GM18861 (cell line): Measurements from ENCODE around the gene TMC6.
"Not testable (repeated sequence)": the region's sequence is repeated elsewhere in the genome, so short reads cannot be mapped to it uniquely, and the experiment has no call there.

Experiments used
- ATAC-seq: cut with Tn5 transposase; IDR thresholded peaks from one replicate; pipeline ENCODE4 v1.9.1; 2021; ENCODE audit not compliant: unreplicated experiment

TMC6 gene

GRCh38 chr17:78082988-78083387 lies 45.6 kb downstream of the TMC6 start:
- ATAC-seq, result no peak

- ATAC-seq, result not testable (repeated sequence)
These were observed 46.1 kb downstream of the TMC6 start for GRCh38 chr17:78082355-78082872.

- ATAC-seq, result no peak
These were observed 47.0 kb downstream of the TMC6 start for GRCh38 chr17:78081551-78081950.

GRCh38 chr17:78079253-78079652 lies 49.3 kb downstream of the TMC6 start:
- no peak for ATAC-seq

- ATAC-seq, result no peak
These were observed 53.0 kb downstream of the TMC6 start for GRCh38 chr17:78075545-78075944.

- no peak for ATAC-seq
These were observed 53.5 kb downstream of the TMC6 start for GRCh38 chr17:78075011-78075410.

- ATAC-seq, result no peak
These were observed 55.6 kb downstream of the TMC6 start for GRCh38 chr17:78072961-78073360.

GRCh38 chr17:78069695-78070094 lies 58.9 kb downstream of the TMC6 start:
- no peak for ATAC-seq

- not testable (repeated sequence) for ATAC-seq
These were observed 61.6 kb downstream of the TMC6 start for GRCh38 chr17:78066976-78067375.

- no peak for ATAC-seq
These were observed 63.8 kb downstream of the TMC6 start for GRCh38 chr17:78064708-78065107.

- no peak for ATAC-seq
These were observed 65.1 kb downstream of the TMC6 start for GRCh38 chr17:78063489-78063888.

GRCh38 chr17:78062596-78062995 lies 66.0 kb downstream of the TMC6 start:
- no peak for ATAC-seq
